Stimulated activated CD8-positive, alpha-beta memory T cell treated with anti-CD3 and anti-CD28 coated beads, Interleukin-4, amount 100 ng/mL, for 24 hours (primary cell): ENCODE measurements around the gene MICALL1.

ENCODE experiments used
- DNase-seq: peaks from one replicate; pipeline ENCODE4 v3.0.0-alpha.2; 2020; ENCODE audit warnings: low read depth

The MICALL1 gene

GRCh38 chr22:37983860-37984791 lies 78.0 kb downstream of the MICALL1 start, which contains the start of gene SOX10:
Gene SOX10, minus strand, starts transcription at chr22:37984555. Its CDS starts 771 bp downstream, at chr22:37983784.
- DNase-seq = no peak

DNA sequence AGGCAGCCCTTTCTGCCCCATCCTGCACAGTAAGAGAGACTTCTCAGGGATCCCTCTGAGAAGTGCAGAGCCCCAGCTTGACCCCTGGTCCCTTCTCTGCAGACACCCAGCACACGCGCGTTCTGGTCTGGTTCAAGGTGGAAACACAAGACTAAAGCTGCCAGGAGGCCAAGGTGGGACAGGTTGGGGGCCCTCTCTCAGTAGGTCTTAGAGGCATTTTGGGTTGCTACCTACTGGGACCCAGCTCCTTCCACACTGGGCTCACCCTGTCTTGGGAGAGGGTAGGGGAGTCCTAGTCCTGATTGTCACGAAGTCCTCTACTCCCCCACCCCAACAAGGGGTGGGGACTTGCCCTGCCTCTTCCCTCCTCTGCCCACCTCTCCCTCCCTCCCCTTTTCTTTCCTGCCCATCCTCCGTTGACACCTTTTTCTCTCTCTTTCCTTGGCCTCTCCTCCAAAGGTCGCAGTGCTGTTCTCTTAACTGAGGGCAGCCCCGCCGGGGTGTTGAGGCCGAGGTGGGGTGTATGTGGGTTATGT lies 79.0 kb downstream of the MICALL1 start:
- no peak for DNase-seq

DNA sequence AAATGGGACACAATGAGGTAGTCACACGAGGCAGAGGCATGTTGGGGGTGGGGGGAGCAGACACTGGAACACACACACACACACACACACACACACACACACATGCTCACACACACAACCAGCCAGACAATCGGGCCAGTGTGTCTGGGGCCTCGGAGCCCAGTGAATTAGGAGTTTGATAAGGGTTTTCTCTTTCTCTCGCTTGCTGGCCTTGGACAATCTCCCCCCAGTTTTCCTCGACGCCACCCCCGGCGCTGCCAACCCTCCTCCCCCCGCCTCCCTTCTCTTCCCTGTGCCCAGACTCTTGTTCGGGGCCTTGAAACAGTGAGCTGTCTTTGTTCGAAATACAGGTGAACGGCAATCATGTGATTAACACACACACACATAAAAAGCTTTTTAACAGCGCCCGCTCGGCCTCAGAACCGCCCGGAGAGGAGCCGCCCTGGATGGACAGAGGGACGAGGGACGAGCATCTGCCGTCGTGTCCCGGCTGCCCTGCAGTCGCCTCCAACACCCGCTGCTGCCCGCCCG lies 79.7 kb downstream of the MICALL1 start:
- DNase-seq = no peak

GRCh38 chr22:37986371-37986770 lies 80.3 kb downstream of the MICALL1 start:
- DNase-seq = no peak

- no peak for DNase-seq
Observed at GRCh38 chr22:37989146-37990045, 83.3 kb downstream of the MICALL1 start.

DNA sequence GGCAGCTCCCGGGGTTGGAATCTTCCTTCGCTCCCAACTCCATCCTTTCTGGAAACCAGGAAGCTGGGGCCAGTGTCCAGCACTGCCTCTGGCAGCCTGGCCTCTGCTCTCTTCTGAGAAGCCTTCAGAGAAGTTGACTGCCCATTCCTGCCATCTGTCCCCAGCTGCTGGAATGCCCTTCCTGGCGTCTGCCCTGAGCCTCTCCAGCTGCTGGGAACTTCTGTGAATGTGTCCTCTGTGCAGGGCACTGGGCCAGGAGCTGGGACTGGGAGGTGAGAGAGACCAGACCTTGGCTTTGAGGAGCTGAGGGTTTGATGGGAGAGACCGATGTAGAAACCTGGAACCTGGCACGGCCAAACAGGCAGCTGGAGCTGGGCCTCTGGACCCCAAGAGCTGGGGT lies 84.2 kb downstream of the MICALL1 start:
- no peak for DNase-seq

- DNase-seq = no peak
Observed at GRCh38 chr22:37990862-37991261, 84.8 kb downstream of the MICALL1 start.

- no peak for DNase-seq
Observed at GRCh38 chr22:37991731-37992442, 85.8 kb downstream of the MICALL1 start.
